ENCODE results near the gene CCDC13.

Gene CCDC13

DNA sequence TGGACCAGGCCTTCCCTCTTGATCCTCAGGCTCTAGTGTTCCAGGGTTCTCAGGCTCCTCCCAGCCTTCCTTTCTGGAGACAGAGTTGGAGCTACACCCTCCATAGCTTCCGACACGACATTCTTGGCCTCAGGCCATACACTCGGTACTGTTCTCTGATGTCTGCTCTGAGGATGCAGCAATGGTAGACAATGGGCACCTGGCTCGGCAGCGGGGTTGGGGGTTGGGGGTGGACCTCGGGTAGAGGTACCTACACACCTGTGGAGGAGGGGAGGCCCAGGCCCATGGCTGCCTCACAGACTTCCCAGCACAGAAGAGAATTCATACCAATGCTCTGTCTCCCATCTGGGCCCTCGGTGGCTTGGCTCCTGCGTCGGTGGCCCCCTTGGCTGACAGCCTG lies 21.4 kb downstream of the CCDC13 start:
- no peak for DNase-seq (ENCODE audit: low spot score)

GRCh38 chr3:42750834-42751233 lies 22.2 kb downstream of the CCDC13 start:
- no peak for DNase-seq (ENCODE audit: low spot score)

GRCh38 chr3:42749753-42750231 lies 23.3 kb downstream of the CCDC13 start:
- no peak for DNase-seq (ENCODE audit: low spot score)

- DNase-seq (ENCODE audit: low spot score), result no peak
These were observed 23.9 kb downstream of the CCDC13 start for GRCh38 chr3:42749025-42749752.

- no peak for DNase-seq (ENCODE audit: low spot score)
These were observed 25.5 kb downstream of the CCDC13 start for GRCh38 chr3:42747581-42747980.

GRCh38 chr3:42746455-42747450 lies 26.3 kb downstream of the CCDC13 start:
- DNase-seq (ENCODE audit: low spot score), result peak; percentile 65

- DNase-seq (ENCODE audit: low spot score), result no peak
These were observed 27.1 kb downstream of the CCDC13 start for GRCh38 chr3:42745776-42746454.

- DNase-seq (ENCODE audit: low spot score), result no peak
These were observed 27.7 kb downstream of the CCDC13 start for GRCh38 chr3:42745291-42745745.

DNA sequence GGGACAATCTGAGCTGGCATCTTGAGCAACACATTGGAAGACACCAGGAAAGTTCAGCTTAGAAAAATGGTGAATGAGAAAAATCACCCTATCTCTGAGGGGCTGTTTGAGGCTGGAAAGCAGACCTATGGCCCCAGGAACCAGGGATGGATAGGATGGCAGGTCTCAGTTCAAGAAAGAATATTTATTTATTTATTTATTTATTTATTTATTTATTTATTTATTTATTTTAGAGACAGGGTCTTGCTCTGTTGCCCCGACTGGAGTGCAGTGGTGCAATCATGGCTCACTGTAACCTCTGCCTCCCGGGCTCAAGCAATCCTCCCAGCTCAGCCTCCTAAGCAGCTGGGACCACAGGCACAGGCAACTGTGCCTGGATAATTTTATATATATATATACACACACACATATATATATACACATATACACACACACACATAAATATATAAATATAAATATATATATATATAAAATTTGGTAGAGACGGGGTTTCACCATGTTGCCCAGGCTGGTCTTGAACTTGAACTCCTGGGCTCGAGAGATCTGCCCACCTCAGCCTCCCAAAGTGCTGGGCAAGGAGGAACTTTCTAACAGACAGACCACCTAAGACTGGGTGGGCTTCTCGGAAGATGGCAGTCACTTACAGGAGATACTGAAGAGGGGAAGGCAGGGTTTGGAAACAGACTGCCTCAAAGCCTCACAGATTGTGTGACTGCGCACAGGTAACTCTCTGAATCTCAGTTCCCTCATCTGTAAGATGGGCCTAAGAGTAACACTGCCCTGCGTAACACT lies 29.7 kb downstream of the CCDC13 start:
- no peak for DNase-seq (ENCODE audit: low spot score)

GRCh38 chr3:42742688-42743087 lies 30.4 kb downstream of the CCDC13 start:
- no peak for DNase-seq (ENCODE audit: low spot score)

DNA sequence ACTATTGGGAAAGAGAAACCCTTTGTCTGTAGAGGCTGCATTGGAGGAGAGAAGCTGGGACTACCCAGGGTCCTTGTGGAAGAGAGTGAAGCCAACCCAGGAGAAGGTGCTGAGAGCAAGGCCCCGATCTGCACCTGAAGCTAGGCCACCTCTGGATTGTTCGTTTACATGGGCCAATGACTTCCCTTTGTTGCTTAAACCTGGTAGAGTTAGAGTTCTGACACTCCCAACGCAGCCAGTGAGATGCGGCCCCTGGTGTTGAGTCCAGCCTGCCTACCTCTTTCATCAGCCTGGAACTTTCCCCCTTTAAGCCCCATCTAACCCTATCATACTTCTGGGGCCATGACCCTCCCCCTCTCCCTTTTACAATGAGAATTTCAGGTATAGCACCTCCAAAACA lies 30.8 kb downstream of the CCDC13 start:
- DNase-seq (ENCODE audit: low spot score), result no peak

DNA sequence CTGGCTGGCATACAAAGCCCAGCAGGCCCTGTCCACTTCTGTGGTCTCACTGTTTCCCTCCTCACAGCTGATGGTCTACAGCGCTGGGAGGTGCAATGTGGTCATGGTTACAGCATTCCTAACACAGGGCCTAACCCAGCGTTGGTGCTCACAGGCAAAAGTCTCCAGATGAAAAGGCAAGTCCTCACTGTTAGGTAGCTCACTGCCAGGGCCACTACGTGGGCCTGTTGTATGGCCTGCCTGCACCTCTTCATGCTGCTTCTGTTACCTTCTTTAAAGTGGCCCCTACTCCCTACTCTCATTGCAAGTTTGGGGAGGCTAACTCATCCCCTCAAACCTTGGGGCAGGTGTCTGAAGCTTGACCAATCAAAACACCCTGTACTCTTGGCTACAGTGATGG lies 31.3 kb downstream of the CCDC13 start:
- no peak for DNase-seq (ENCODE audit: low spot score)

GRCh38 chr3:42739401-42740158 lies 33.5 kb downstream of the CCDC13 start:
- no peak for DNase-seq (ENCODE audit: low spot score)

DNA sequence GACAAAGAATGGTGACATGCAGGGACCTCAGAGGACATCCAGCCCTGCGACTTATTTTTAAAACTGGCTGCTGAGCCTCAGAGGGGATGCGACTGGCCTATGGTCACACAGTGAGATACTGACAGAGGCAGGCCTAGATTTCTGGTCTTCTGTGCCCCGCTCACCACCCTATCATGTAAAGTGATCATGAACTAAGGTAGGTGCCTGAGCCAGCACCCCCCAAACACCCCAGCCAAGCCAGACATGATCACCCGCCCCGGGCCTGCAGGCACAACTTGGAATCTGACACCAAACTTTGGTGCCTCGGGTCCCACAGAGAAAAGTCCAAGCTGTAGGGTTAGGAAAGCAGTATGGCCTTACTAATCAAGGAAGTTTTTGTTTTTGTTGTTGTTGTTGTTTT lies 36.5 kb downstream of the CCDC13 start:
- no peak for DNase-seq (ENCODE audit: low spot score)

DNA sequence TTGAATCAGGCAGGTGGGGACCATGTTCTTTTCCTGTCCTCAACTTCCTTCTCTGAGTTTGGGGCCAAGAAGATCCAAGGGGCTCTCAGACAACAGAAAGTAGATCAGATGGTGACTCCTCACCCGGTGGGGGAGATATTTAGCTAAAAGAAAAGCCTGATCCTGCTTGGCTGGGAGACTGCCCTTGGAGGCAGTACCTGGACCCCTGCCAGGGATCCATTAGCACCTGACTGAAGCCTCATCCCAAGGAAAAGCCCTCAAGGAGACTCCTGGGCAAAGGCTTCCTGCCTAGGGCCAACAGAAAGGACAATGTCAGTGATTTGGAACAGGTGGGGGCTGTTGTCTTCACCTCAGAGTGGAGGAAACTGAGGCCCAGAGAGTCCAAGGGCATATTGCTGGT lies 37.0 kb downstream of the CCDC13 start:
- DNase-seq (ENCODE audit: low spot score), result no peak

GRCh38 chr3:42735615-42736014 lies 37.4 kb downstream of the CCDC13 start:
- no peak for DNase-seq (ENCODE audit: low spot score)

- DNase-seq (ENCODE audit: low spot score), result no peak
These were observed 38.0 kb downstream of the CCDC13 start for GRCh38 chr3:42735019-42735418.

- DNase-seq (ENCODE audit: low spot score), result no peak
These were observed 38.7 kb downstream of the CCDC13 start for GRCh38 chr3:42734263-42734860.

DNA sequence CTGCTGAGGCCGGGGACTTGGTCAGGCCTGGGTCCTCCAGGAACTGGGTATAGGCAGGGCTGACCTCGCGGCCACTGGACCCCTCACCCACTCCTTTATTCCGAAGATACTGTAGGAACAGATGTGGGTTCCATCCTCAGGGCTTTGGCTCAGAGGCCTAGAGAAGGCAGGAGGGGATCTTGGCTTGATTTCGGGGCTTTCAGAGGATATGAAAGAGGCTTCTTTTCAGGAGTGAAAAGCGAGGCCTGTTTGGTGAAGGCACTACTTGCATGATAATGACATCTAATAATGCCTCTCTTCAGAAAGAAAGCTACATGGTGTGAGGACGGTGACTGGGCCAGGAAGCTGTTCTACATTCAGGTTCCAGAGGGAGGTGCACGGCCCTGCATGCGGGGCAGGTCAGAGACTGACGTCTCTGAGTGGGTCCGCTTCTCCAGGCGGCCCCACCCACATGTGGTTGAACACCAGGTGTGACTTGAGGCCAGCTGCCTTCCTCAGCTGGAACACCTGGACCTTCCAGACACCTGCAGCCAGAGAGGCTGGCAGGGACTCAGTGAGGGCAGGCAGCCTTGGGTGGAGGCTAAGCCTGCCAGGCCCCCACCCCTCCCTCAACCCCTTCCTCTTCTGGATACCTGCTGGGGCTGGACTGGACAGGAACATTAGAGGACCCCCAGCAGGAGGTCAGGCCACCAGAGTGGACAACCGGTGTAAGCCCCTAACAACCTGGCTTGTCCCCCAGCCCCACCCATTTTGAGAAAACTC lies 39.4 kb downstream of the CCDC13 start:
- peak; percentile 30 for DNase-seq (ENCODE audit: low spot score)
